Measurements from ENCODE around the gene B4GALNT4.

DNA sequence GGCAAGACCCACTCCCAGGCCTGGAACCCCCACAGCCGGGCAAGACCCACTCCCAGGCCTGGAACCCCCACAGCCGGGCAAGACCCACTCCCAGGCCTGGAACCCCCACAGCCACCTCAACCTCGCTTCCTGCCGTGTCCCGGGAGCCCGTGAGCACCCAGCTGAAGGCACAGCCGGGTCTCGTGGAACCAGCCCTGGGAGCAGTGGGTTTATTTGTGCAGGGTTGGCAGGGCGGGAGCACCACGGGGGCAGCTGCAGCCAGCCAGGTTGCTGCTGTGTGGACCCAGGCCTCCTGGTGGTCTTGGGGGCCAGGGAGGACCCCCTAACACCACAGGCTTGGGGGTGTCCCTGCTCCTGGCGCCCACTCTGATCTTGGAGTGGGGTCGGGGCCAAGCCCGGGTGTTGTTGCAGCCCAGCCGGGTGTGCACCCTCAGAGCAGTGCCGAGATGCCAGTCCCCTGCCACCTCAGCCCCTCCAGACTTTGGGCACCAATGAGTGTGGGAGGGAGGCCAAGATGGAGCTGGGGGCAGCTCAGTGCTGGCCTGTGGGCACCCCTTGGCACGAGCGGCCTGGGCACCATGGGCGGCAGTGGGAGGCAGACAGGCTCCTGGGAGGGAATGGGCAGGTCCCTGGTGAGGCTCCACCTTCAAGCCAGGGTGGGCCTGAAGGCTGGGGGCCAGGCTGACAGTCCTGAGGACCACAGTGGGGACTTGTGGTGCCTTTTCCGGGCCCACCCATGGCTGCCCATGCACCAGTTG, 16.5 kb downstream of the B4GALNT4 start:
- TF ChIP-seq POLR2A (IDR thresholded peaks at IDR 0.05) = no peak
- TF ChIP-seq CTCF (IDR thresholded peaks at IDR 0.05) = no peak
